T-cell (primary cell): ENCODE data around the gene IMMP2L. TPM values are rescaled to one million over a fixed set of nuclear protein-coding genes. Genes with fewer than 3 reads are reported as not detected.

Source experiments
- ATAC-seq, 4 experiments: fragments of 200-7000 bp in 3 of 4; fragments of 150-1000 bp in 1 of 4; cut with Tn5 transposase; replicated peaks in 1 of 4; 1 replicate in 3 of 4; 2 replicates in 1 of 4; pipeline ENCODE4 v1.10.0; 2021; ENCODE audit warnings: moderate library complexity in 3 of 4, mild to moderate bottlenecking in 2 of 4, moderate number of reproducible peaks in 1 of 4
- CTCF ChIA-PET, 2 donors: fragments of 300-600 bp; sonication (Branson Sonifier 250); formaldehyde crosslinking; loops; one replicate each; lab custom pipeline; 2022; ENCODE audit warnings: antibody characterized with exemption in 2 of 2; lab: Charles Lee
- POLR2A ChIA-PET, 2 donors: fragments of 300-600 bp; sonication (Branson Sonifier 250); formaldehyde crosslinking; loops; one replicate each; lab custom pipeline; 2022; ENCODE audit warnings: antibody characterized with exemption in 2 of 2; lab: Charles Lee
- DNase-seq, 35 experiments: peaks; one replicate each; pipeline versions ENCODE4 v3.0.0 to v3.0.0-alpha.2; 2013 to 2023
- H3K27ac ChIP-seq: one replicate; pipeline ENCODE4 v1.5.1; 2013; ENCODE audit warnings: low read length
- H3K27me3 ChIP-seq, 2 experiments: replicated peaks in 1 of 2; 1 replicate in 1 of 2; 2 replicates in 1 of 2; pipeline versions ENCODE4 v1.6.1 to v1.7.0; 2013; ENCODE audit warnings: low read length in 1 of 2, mixed read lengths in 1 of 2; ENCODE audit not compliant: control insufficient read depth in 2 of 2, insufficient read depth in 2 of 2; ENCODE audit errors: extremely low read depth in 1 of 2
- H3K36me3 ChIP-seq, 2 donors: 1 replicate in 1 of 2; 2 replicates in 1 of 2; pipeline versions ENCODE4 v1.6.1 to v1.7.0; 2013; ENCODE audit warnings: low read length in 1 of 2; ENCODE audit not compliant: control insufficient read depth in 2 of 2, insufficient read depth in 1 of 2; ENCODE audit errors: extremely low read depth in 1 of 2
- H3K4me1 ChIP-seq, 2 experiments: 1 replicate in 1 of 2; 2 replicates in 1 of 2; pipeline versions ENCODE4 v1.6.1 to v1.7.0; 2013; ENCODE audit warnings: low read length in 2 of 2, mixed read lengths in 1 of 2; ENCODE audit not compliant: insufficient read depth in 2 of 2, control insufficient read depth in 1 of 2; ENCODE audit errors: extremely low read depth in 1 of 2
- H3K4me3 ChIP-seq, 2 donors: 1 replicate in 1 of 2; 2 replicates in 1 of 2; pipeline versions ENCODE4 v1.5.1 to v1.7.0; 2013; ENCODE audit warnings: mild to moderate bottlenecking in 2 of 2, low read length in 1 of 2, moderate library complexity in 1 of 2; ENCODE audit not compliant: control insufficient read depth in 1 of 2; ENCODE audit errors: extremely low read depth in 1 of 2
- H3K9me3 ChIP-seq: 2 replicates; pipeline ENCODE4 v1.7.0; 2013
- H3K27ac Mint-ChIP-seq, 2 donors: one replicate each; pipeline ENCODE4 v1.8.0; 2020 to 2021; ENCODE audit warnings: mild to moderate bottlenecking in 2 of 2, mixed read lengths in 2 of 2
- H3K27me3 Mint-ChIP-seq, 2 donors: one replicate each; pipeline ENCODE4 v1.8.0; 2021 to 2022; ENCODE audit warnings: mixed read lengths in 2 of 2
- H3K36me3 Mint-ChIP-seq: one replicate; pipeline ENCODE4 v1.8.0; 2021; ENCODE audit warnings: mixed read lengths
- H3K4me1 Mint-ChIP-seq, 3 donors: one replicate each; pipeline ENCODE4 v1.8.0; 2020 to 2022; ENCODE audit warnings: mixed read lengths in 3 of 3, mild to moderate bottlenecking in 1 of 3
- H3K4me3 Mint-ChIP-seq, 3 donors: one replicate each; pipeline ENCODE4 v1.8.0; 2020 to 2022; ENCODE audit warnings: mild to moderate bottlenecking in 3 of 3, mixed read lengths in 3 of 3, moderate library complexity in 3 of 3
- H3K9me3 Mint-ChIP-seq, 3 donors: one replicate each; pipeline ENCODE4 v1.8.0; 2020 to 2022; ENCODE audit warnings: mixed read lengths in 3 of 3
- WGBS: methylation state at CpG from one replicate; pipeline ENCODE4 v1.1.5; 2013; ENCODE audit warnings: missing lambda C conversion rate; ENCODE audit not compliant: insufficient coverage; 5-methylcytosine and 5-hydroxymethylcytosine counted together
- total RNA-seq, 35 experiments: library from RNA in 6 of 35; stranded (reverse) in 6 of 35; fragments of 120-200 nt in 1 of 35; gene quantifications; one replicate each; pipeline versions ENCODE4 v1.2.1 to v1.2.4 and lab custom pipeline; 2013 to 2026

Gene IMMP2L
- total RNA-seq, 5 donors from 2014 or later (not counting 1 experiment from before 2014, with no cell fraction given): 14.1 to 27.3 (median 21.7) TPM

GRCh38 chr7:110650328-110650727 lies 912.0 kb downstream of the IMMP2L start:
- Mint-ChIP-seq H3K27ac (no peak overlapping the region), H3K9me3 (peaks cover 4 to 7% (median 4%) of the 10 kb centered on the region in 3 donors)

GRCh38 chr7:110647266-110647665 lies 915.0 kb downstream of the IMMP2L start:
- no peaks in the 10 kb centered on the region for H3K4me1 ChIP-seq
- H3K36me3 ChIP-seq: no peaks in the 10 kb centered on the region
- ChIA-PET CTCF (no interaction called here), POLR2A (interaction anchor here in 1 of 2 donors (0.6 kb wide), 1 partner anchor 34 kb away, joined by 3 read pairs; no protein-coding TSS in a partner anchor)
- Mint-ChIP-seq H3K36me3 (no peaks in the 10 kb centered on the region), H3K27me3 (peaks cover 0 to 2% of the 10 kb centered on the region in 2 donors), H3K27ac (no peak overlapping the region), H3K4me3 (no peak overlapping the region), H3K4me1 (no peaks in the 10 kb centered on the region), H3K9me3 (no peaks in the 10 kb centered on the region)
- no peak overlapping the region for H3K4me3 ChIP-seq
- H3K27me3 ChIP-seq: no peaks in the 10 kb centered on the region
- 94% methylated on average over 2 of the region's 4 CpGs for WGBS
- no peaks in the 10 kb centered on the region for H3K9me3 ChIP-seq
- no peak for DNase-seq
- ATAC-seq: no peak
- no peak overlapping the region for H3K27ac ChIP-seq

More at GRCh38 chr7:110650328-110650727, 912.0 kb downstream of the IMMP2L start:
- 73% methylated on average over 2 of the region's 3 CpGs for WGBS
- CTCF ChIA-PET: no interaction called here
- Histone ChIP-seq H3K4me3 (no peak overlapping the region), H3K4me1 (no peaks in the 10 kb centered on the region), H3K27me3 (no peaks in the 10 kb centered on the region), H3K36me3 (no peaks in the 10 kb centered on the region), H3K27ac (no peak overlapping the region), H3K9me3 (no peaks in the 10 kb centered on the region)
- ATAC-seq (no peak), DNase-seq (no peak)
- POLR2A ChIA-PET: no interaction called here
- Mint-ChIP-seq H3K27me3 (peaks cover 0 to 2% of the 10 kb centered on the region in 2 donors), H3K4me3 (no peak overlapping the region), H3K4me1 (no peaks in the 10 kb centered on the region), H3K36me3 (no peaks in the 10 kb centered on the region)

DNA sequence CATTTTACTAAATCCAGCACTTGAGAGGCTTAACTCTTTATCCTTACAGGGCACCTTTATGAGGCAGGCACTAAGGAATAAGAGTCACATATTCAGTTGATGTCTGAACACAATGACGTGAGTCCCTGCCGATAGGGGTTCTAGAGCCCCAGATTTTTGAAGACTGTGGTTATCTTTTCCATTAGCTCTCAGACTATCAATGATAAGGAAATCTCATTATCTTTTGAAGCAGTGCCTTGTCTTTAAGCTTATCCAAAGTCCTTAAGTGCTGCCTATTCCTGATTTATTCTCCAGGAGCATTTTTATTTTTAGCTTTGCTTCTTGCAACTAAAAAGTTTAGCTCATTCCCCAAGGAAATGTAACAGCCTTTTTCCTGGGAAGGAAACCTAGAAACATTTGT lies 915.5 kb downstream of the IMMP2L start:
- Mint-ChIP-seq H3K36me3 (no peaks in the 10 kb centered on the region), H3K27me3 (peaks cover 0 to 2% of the 10 kb centered on the region in 2 donors), H3K27ac (no peak overlapping the region), H3K9me3 (no peaks in the 10 kb centered on the region), H3K4me1 (no peaks in the 10 kb centered on the region), H3K4me3 (no peak overlapping the region)
- no peaks in the 10 kb centered on the region for H3K4me1 ChIP-seq
- DNase-seq (no peak), ATAC-seq (no peak)
- no peaks in the 10 kb centered on the region for H3K36me3 ChIP-seq
- H3K27ac ChIP-seq: no peak overlapping the region
- no peak overlapping the region for H3K4me3 ChIP-seq
- H3K9me3 ChIP-seq: no peaks in the 10 kb centered on the region
- WGBS: no CpG with 5 or more reads among the region's 2 CpGs
- CTCF ChIA-PET: no interaction called here
- H3K27me3 ChIP-seq: no peaks in the 10 kb centered on the region
- POLR2A ChIA-PET: interaction anchor here in 1 of 2 donors (0.6 kb wide), 1 partner anchor 35 kb away, joined by 3 read pairs; no protein-coding TSS in a partner anchor

DNA sequence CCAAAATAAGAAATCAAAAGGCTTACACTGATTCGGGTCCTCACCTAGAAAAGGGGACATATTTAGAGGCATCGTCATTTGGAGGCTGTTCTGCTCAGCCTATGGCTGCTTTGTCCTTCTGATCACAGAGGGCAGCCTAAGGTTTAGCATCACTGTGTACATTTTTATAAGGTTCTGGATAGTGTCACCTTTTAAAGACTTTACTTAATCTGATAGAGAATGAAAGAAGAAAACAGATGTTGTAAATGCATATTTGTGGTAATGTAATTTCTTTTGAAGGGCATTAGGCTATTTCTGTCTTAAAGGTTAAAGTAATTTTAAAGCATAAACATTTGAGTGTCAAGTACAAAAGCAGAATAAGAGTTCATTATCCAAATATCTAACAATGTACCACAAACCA lies 916.7 kb downstream of the IMMP2L start:
- no peaks in the 10 kb centered on the region for H3K9me3 Mint-ChIP-seq
- H3K4me1 Mint-ChIP-seq: no peaks in the 10 kb centered on the region
- H3K36me3 Mint-ChIP-seq: no peaks in the 10 kb centered on the region
- peaks cover 0 to 2% of the 10 kb centered on the region in 2 donors for H3K27me3 Mint-ChIP-seq
- H3K36me3 ChIP-seq: no peaks in the 10 kb centered on the region
- H3K27ac Mint-ChIP-seq: no peak overlapping the region
- 100% methylated on average over 1 of the region's 2 CpGs for WGBS
- no peak for ATAC-seq
- ChIA-PET POLR2A (no interaction called here), CTCF (no interaction called here)
- H3K4me3 Mint-ChIP-seq: no peak overlapping the region
- no peak for DNase-seq
- H3K4me3 ChIP-seq: no peak overlapping the region
- no peaks in the 10 kb centered on the region for H3K9me3 ChIP-seq
- no peaks in the 10 kb centered on the region for H3K27me3 ChIP-seq
- H3K27ac ChIP-seq: no peak overlapping the region
- H3K4me1 ChIP-seq: no peaks in the 10 kb centered on the region

DNA sequence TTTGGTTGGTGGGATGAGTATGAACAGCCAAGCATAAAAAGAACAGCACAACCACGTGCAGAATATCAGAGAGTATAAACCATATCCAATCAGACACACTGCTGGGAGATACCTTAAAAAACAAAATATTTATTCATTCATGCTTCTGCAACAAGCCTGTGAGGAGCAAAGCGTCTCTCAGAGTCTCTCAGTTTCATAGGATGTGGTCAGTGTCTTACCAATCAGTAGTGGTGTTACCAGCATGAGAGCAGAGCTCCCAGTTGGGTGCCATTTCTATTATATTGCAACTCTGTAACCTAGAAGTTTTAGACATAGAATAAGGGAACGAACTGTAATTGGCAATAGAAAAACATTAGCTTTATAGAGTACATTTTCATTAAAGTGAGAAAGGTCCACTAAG lies 917.2 kb downstream of the IMMP2L start:
- Mint-ChIP-seq H3K4me3 (no peak overlapping the region), H3K27ac (no peak overlapping the region), H3K27me3 (peaks cover 0 to 2% of the 10 kb centered on the region in 2 donors), H3K4me1 (no peaks in the 10 kb centered on the region), H3K9me3 (no peaks in the 10 kb centered on the region), H3K36me3 (no peaks in the 10 kb centered on the region)
- Histone ChIP-seq H3K9me3 (no peaks in the 10 kb centered on the region), H3K27me3 (no peaks in the 10 kb centered on the region), H3K27ac (no peak overlapping the region), H3K36me3 (no peaks in the 10 kb centered on the region), H3K4me1 (no peaks in the 10 kb centered on the region), H3K4me3 (no peak overlapping the region)
- CTCF ChIA-PET: no interaction called here
- ATAC-seq: no peak
- no peak for DNase-seq
- POLR2A ChIA-PET: no interaction called here
- no CpG with 5 or more reads among the region's 3 CpGs for whole genome bisulfite sequencing

DNA sequence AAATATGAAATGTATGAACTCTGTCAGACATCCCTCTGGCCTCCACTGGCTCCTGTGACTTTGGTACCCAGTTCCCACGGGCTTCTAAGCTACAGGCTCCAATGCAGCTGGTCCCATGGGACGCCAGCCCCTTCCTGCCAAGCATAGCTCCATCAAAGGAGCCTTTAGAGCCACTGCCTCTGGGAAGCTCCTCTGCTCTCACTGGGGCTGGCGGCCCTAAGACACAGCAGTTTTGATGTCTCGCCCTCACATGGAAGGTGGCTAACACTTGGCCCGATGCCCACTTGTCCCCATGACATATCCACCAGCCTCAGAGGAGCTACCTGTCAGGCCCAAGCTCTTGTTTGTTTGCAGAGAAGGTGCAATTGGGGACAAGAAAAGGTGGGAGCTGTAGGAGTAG lies 925.0 kb downstream of the IMMP2L start:
- Mint-ChIP-seq H3K4me1 (no peaks in the 10 kb centered on the region), H3K4me3 (no peak overlapping the region), H3K36me3 (no peaks in the 10 kb centered on the region), H3K27me3 (peaks cover 0 to 5% of the 10 kb centered on the region in 2 donors), H3K9me3 (peaks cover 0 to 8% (median 8%) of the 10 kb centered on the region in 3 donors), H3K27ac (no peak overlapping the region)
- DNase-seq (no peak), ATAC-seq (no peak)
- Histone ChIP-seq H3K27me3 (no peaks in the 10 kb centered on the region), H3K4me1 (no peaks in the 10 kb centered on the region), H3K4me3 (no peak overlapping the region), H3K9me3 (no peaks in the 10 kb centered on the region), H3K36me3 (no peaks in the 10 kb centered on the region), H3K27ac (no peak overlapping the region)
- POLR2A ChIA-PET: no interaction called here
- WGBS: 38% methylated on average over 2 of the region's 5 CpGs
- CTCF ChIA-PET: no interaction called here

GRCh38 chr7:110633313-110633712 lies 929.0 kb downstream of the IMMP2L start:
- ATAC-seq (no peak), DNase-seq (no peak)
- Mint-ChIP-seq H3K27ac (no peak overlapping the region), H3K4me1 (no peaks in the 10 kb centered on the region), H3K4me3 (no peak overlapping the region), H3K9me3 (peaks cover 0 to 8% (median 8%) of the 10 kb centered on the region in 3 donors), H3K36me3 (no peaks in the 10 kb centered on the region), H3K27me3 (no peaks in the 10 kb centered on the region)
- H3K27me3 ChIP-seq: no peaks in the 10 kb centered on the region
- H3K36me3 ChIP-seq: no peaks in the 10 kb centered on the region
- WGBS: no CpG with 5 or more reads among the region's 2 CpGs
- ChIA-PET POLR2A (interaction anchor here in 1 of 2 donors (0.6 kb wide), 1 partner anchor 1997 kb away, joined by 3 read pairs; no protein-coding TSS in a partner anchor), CTCF (no interaction called here)
- H3K4me3 ChIP-seq: no peak overlapping the region
- H3K4me1 ChIP-seq: no peaks in the 10 kb centered on the region
- no peak overlapping the region for H3K27ac ChIP-seq
- H3K9me3 ChIP-seq: no peaks in the 10 kb centered on the region
